ENCODE measurements around the gene SLC44A3.

- TF ChIP-seq CTCF (IDR thresholded peaks at IDR 0.05) (no peak), ZFX (IDR thresholded peaks at IDR 0.05; ENCODE audit: borderline replicate concordance) (no peak)
Measured at GRCh38 chr1:94908190-94908589, 88.0 kb downstream of the SLC44A3 start.
